Frontal cortex (tissue), 4 donors: ENCODE results near the gene CDKN2B. TPM values are rescaled to one million over a fixed set of nuclear protein-coding genes. Genes with fewer than 3 reads are reported as not detected.
"Not testable (repeated sequence)": the region's sequence is repeated elsewhere in the genome, so short reads cannot be mapped to it uniquely, and the experiment has no call there.

ENCODE experiments used
- DNase-seq, 2 donors: peaks; one replicate each; pipeline ENCODE4 v3.0.0; 2012; ENCODE audit warnings: low spot score in 2 of 2
- FAIRE-seq: peaks from 2 replicates; lab custom pipeline; 2012; peaks lifted over from hg19 to GRCh38; lab: Jason Lieb, UNC
- small RNA-seq: library from RNA; depleted of rRNA; stranded (forward); fragments of <200 nt; gene quantifications from one replicate; pipeline ENCODE3, GENCODE V24; 2014
- total RNA-seq: library from RNA; depleted of rRNA; stranded (reverse); fragments of >200 nt; gene quantifications from one replicate; pipeline ENCODE4 v1.2.3, GENCODE V29; 2014
- donor health status: control.
- donor health status: control.
- donor health status: control.

CDKN2B gene
- total RNA-seq, 1 donor from 2014 or later: under 0.01 TPM

GRCh38 chr9:21972361-21972760 lies 36.7 kb downstream of the CDKN2B start:
- DNase-seq: no peak
- FAIRE-seq: no peak

- FAIRE-seq (no peak), DNase-seq (no peak)
Measured at GRCh38 chr9:21970800-21971640, 38.1 kb downstream of the CDKN2B start.

- FAIRE-seq (no peak), DNase-seq (no peak)
Measured at GRCh38 chr9:21969951-21970799, 38.9 kb downstream of the CDKN2B start.

- FAIRE-seq (no peak), DNase-seq (no peak)
Measured at GRCh38 chr9:21969011-21969940, 39.8 kb downstream of the CDKN2B start.

- no peak for FAIRE-seq
- no peak for DNase-seq
Measured at GRCh38 chr9:21968331-21969010, 40.6 kb downstream of the CDKN2B start.

- no peak for DNase-seq
- no peak for FAIRE-seq
Measured at GRCh38 chr9:21967702-21968101, 41.4 kb downstream of the CDKN2B start.

GRCh38 chr9:21967169-21967568 lies 41.9 kb downstream of the CDKN2B start:
- no peak for DNase-seq
- no peak for FAIRE-seq

- DNase-seq (no peak), FAIRE-seq (no peak)
Measured at GRCh38 chr9:21966140-21966851, 42.8 kb downstream of the CDKN2B start.

- FAIRE-seq (no peak), DNase-seq (peak in 1 of 2 donors; percentile 27)
Measured at GRCh38 chr9:21965401-21965951, 43.6 kb downstream of the CDKN2B start.

- FAIRE-seq: no peak
Measured at GRCh38 chr9:21964925-21965385, 44.1 kb downstream of the CDKN2B start.

GRCh38 chr9:21961569-21961968 lies 47.5 kb downstream of the CDKN2B start:
- FAIRE-seq (no peak), DNase-seq (no peak)

More at GRCh38 chr9:21964925-21965385, 44.1 kb downstream of the CDKN2B start:
- no peak for DNase-seq

GRCh38 chr9:21959268-21959667 lies 49.8 kb downstream of the CDKN2B start:
- not testable (repeated sequence) for FAIRE-seq, DNase-seq

- FAIRE-seq: no peak
Measured at GRCh38 chr9:21958833-21959232, 50.3 kb downstream of the CDKN2B start.

More at GRCh38 chr9:21958833-21959232, 50.3 kb downstream of the CDKN2B start:
- no peak for DNase-seq

Small RNAs within 50 kb of the gene (small RNA-seq; reads per million reads assigned to genes)
- gene RF02045: not detected

Other genes starting within 250 kb of the CDKN2B start
- 16.3 TPM for gene MTAP, start 206.7 kb downstream of the CDKN2B start, total RNA-seq
- under 0.01 TPM for gene CDKN2A, start 14.9 kb downstream of the CDKN2B start, total RNA-seq
- 0.41 TPM for gene CDKN2B-AS1, start 14.5 kb downstream of the CDKN2B start, total RNA-seq